Heart left ventricle (tissue), 16 donors: ENCODE data around the gene MPPED1. TPM values are rescaled to one million over a fixed set of nuclear protein-coding genes. Genes with fewer than 3 reads are reported as not detected.

Source experiments
- ATAC-seq, 4 donors: fragments of 200-7000 bp; cut with Tn5 transposase; one replicate each; pipeline ENCODE4 v1.9.1; 2020 to 2022; ENCODE audit warnings: moderate library complexity in 4 of 4, mild to moderate bottlenecking in 3 of 4, moderate number of reproducible peaks in 1 of 4
- DNase-seq, 5 donors: peaks; one replicate each; pipeline ENCODE4 v3.0.0-alpha.2; 2020
- H3K27ac ChIP-seq, 12 donors: fragments of 200-600 bp; sonication (generic) in 4 of 12; one replicate each; pipeline versions ENCODE4 v1.5.0 to v1.8.0; 2016 to 2022; ENCODE audit warnings: mild to moderate bottlenecking in 2 of 12
- H3K27me3 ChIP-seq, 9 donors: fragments of 200-600 bp; sonication (generic) in 2 of 9; one replicate each; pipeline versions ENCODE4 v1.5.1 to v1.8.0; 2016 to 2022; ENCODE audit warnings: mild to moderate bottlenecking in 3 of 9
- H3K36me3 ChIP-seq, 9 donors: fragments of 200-600 bp; sonication (generic) in 2 of 9; one replicate each; pipeline versions ENCODE4 v1.5.0 to v1.8.0; 2018 to 2022; ENCODE audit warnings: mild to moderate bottlenecking in 2 of 9
- H3K4me1 ChIP-seq, 12 donors: fragments of 200-600 bp; sonication (generic) in 4 of 12; one replicate each; pipeline versions ENCODE4 v1.5.0 to v1.8.0; 2016 to 2022; ENCODE audit warnings: mild to moderate bottlenecking in 3 of 12
- H3K4me3 ChIP-seq, 12 donors: fragments of 200-600 bp; sonication (generic) in 4 of 12; one replicate each; pipeline versions ENCODE4 v1.5.0 to v1.8.0; 2017 to 2022; ENCODE audit warnings: mild to moderate bottlenecking in 9 of 12, moderate library complexity in 4 of 12
- H3K9me3 ChIP-seq, 12 donors: fragments of 200-600 bp; sonication (generic) in 4 of 12; one replicate each; pipeline versions ENCODE4 v1.5.0 to v1.8.0; 2016 to 2022; ENCODE audit warnings: mild to moderate bottlenecking in 1 of 12
- CTCF ChIP-seq, 12 donors: fragments of 200-600 bp; sonication (generic) in 4 of 12; IDR thresholded peaks; one replicate each; pipeline versions ENCODE4 v1.5.0 to v1.8.0; 2018 to 2022; ENCODE audit warnings: antibody characterized with exemption in 12 of 12, mild to moderate bottlenecking in 5 of 12
- POLR2A ChIP-seq, 2 donors: fragments of 450-650 bp; IDR thresholded peaks; one replicate each; pipeline ENCODE4 v1.6.1; 2017; ENCODE audit warnings: antibody characterized with exemption in 2 of 2, mild to moderate bottlenecking in 2 of 2, moderate library complexity in 2 of 2
- WGBS, 4 donors: extraction: QIAGEN DNeasy Blood & Tissue Kit in 2 of 4; methylation state at CpG; one replicate each; pipeline versions ENCODE4 v1.1.5 to v1.1.7; 2013 to 2018; 5-methylcytosine and 5-hydroxymethylcytosine counted together
- intact Hi-C, 10 donors: fragments of 100-400 bp; cut with DNase I; formaldehyde crosslinking; loops; one replicate each; pipeline versions ENCODE4 v1.11.1 to v1.14.2; 2022
- polyA plus RNA-seq, 2 donors: library from polyadenylated mRNA; stranded (reverse); fragments of 200-250 nt; gene quantifications; one replicate each; pipeline ENCODE4 v1.2.3, GENCODE V29; 2013
- total RNA-seq, 9 donors: library from RNA; depleted of rRNA in 2 of 9; stranded (reverse); fragments of >200 nt in 2 of 9; fragmentation: NEBNext Ultra II Directional in 3 of 9; extraction: Animal tissue kit (Norgen Biotek cat#: 25700) in 3 of 9; gene quantifications; one replicate each; pipeline versions ENCODE4 v1.1.0 to v1.2.4, GENCODE V29; 2016 to 2023
- donor health status: ischemic (EF 13 %, LVEDD 7.1; RV severe dilation, severe dysfunction).
- donor health status: healthy with polysubstance abuse.
- donor health status: DM: no; HTN: yes; CAD: no.
- donor health status: DM: no; HTN: no; CAD: no.
- donor health status: ischemic (EF 25% LVEDD 6.9; RV normal size, moderate dysfunction).
- donor health status: ischemic (EF 25% LVEDD 5.7; RV mildly dilated, moderate dysfunction).
- donor health status: healthy.
- donor health status: DM: yes; HTN: yes; CAD: no.
- donor health status: ischemic (EF 35%, LVEDD 5.7; RV mildly dilated, moderate dysfunction).
- donor health status: nonischemic (EF 11% LVEDD 7.7; RV severe dilation, severe dysfunction).
- donor health status: DM: yes; HTN: yes; CAD: no.
- donor health status: PGD.
- donor health status: ischemic (EF 29% LVEDD 5.4; RV normal size, mild dysfunction).
- donor health status: nonischemic (EF 23%, LVEDD 6.1; RV moderate dilation, normal function).

The MPPED1 gene
- total and polyA plus RNA-seq, 11 donors = 0.12 TPM; not detected in 10

GRCh38 chr22:43434275-43434927 lies 22.6 kb downstream of the MPPED1 start:
- Histone ChIP-seq H3K36me3 (no peaks in the 10 kb centered on the region), H3K27me3 (peaks cover 0 to 45% (median 13%) of the 10 kb centered on the region in 9 donors), H3K4me1 (no peaks in the 10 kb centered on the region), H3K9me3 (no peaks in the 10 kb centered on the region), H3K27ac (no peak overlapping the region), H3K4me3 (no peak overlapping the region)
- ATAC-seq (no peak), DNase-seq (no peak)
- TF ChIP-seq CTCF (IDR thresholded peaks at IDR 0.05) = no peak
- no peak for TF ChIP-seq POLR2A (IDR thresholded peaks at IDR 0.05)
- intact Hi-C loops = no loop called here
- WGBS, 4 donors = 71 to 79% (median 73%) methylated on average over 23 to 25 of the region's 25 CpGs

- H3K27ac ChIP-seq = no peak overlapping the region
- peaks cover 0 to 45% (median 13%) of the 10 kb centered on the region in 9 donors for H3K27me3 ChIP-seq
- no peaks in the 10 kb centered on the region for H3K9me3 ChIP-seq
- no peak for TF ChIP-seq CTCF (IDR thresholded peaks at IDR 0.05)
- TF ChIP-seq POLR2A (IDR thresholded peaks at IDR 0.05) = no peak
- WGBS, 4 donors = 74 to 89% (median 84%) methylated on average over 19 to 26 of the region's 26 CpGs
- ATAC-seq (no peak), DNase-seq (no peak)
- H3K4me1 ChIP-seq = no peaks in the 10 kb centered on the region
- intact Hi-C loops = no loop called here
- H3K36me3 ChIP-seq = no peaks in the 10 kb centered on the region
- no peak overlapping the region for H3K4me3 ChIP-seq
These were observed 23.1 kb downstream of the MPPED1 start for GRCh38 chr22:43434928-43435311.

GRCh38 chr22:43435851-43436811 lies 24.3 kb downstream of the MPPED1 start:
- TF ChIP-seq POLR2A (IDR thresholded peaks at IDR 0.05) (no peak), CTCF (IDR thresholded peaks at IDR 0.05) (no peak)
- Histone ChIP-seq H3K4me3 (no peak overlapping the region), H3K9me3 (no peaks in the 10 kb centered on the region), H3K27ac (no peak overlapping the region), H3K36me3 (no peaks in the 10 kb centered on the region), H3K4me1 (no peaks in the 10 kb centered on the region), H3K27me3 (peaks cover 0 to 37% (median 5%) of the 10 kb centered on the region in 9 donors)
- WGBS, 4 donors = 53 to 71% (median 59%) methylated on average over 25 to 26 of the region's 26 CpGs
- ATAC-seq (no peak), DNase-seq (no peak)
- intact Hi-C loops = no loop called here

- ATAC-seq (no peak), DNase-seq (no peak)
- H3K27ac ChIP-seq = no peak overlapping the region
- H3K4me1 ChIP-seq = no peaks in the 10 kb centered on the region
- no peaks in the 10 kb centered on the region for H3K9me3 ChIP-seq
- intact Hi-C loops = no loop called here
- H3K4me3 ChIP-seq = no peak overlapping the region
- TF ChIP-seq CTCF (IDR thresholded peaks at IDR 0.05) (no peak), POLR2A (IDR thresholded peaks at IDR 0.05) (no peak)
- 83 to 93% (median 89%) methylated on average over 5 of the region's 5 CpGs for WGBS, 4 donors
- H3K27me3 ChIP-seq = peaks cover 0 to 31% (median under 1%) of the 10 kb centered on the region in 9 donors
- no peaks in the 10 kb centered on the region for H3K36me3 ChIP-seq
These were observed 25.1 kb downstream of the MPPED1 start for GRCh38 chr22:43436868-43437267.
